ENCODE data around the gene BCL3. TPM values are rescaled to one million over a fixed set of nuclear protein-coding genes. Genes with fewer than 3 reads are reported as not detected.

Gene BCL3
- total RNA-seq, 1 donor from 2014 or later: 20.1 TPM

- H3K4me1 Mint-ChIP-seq: peaks cover 8% of the 10 kb centered on the region
- DNase-seq (ENCODE audit: low spot score in 2 of 2, unreplicated experiment in 2 of 2): no peak
- no peaks in the 10 kb centered on the region for H3K27me3 Mint-ChIP-seq (ENCODE audit: low read depth)
- H3K27ac Mint-ChIP-seq: no peak overlapping the region
- H3K36me3 Mint-ChIP-seq: no peaks in the 10 kb centered on the region
- TF ChIP-seq, protein P1, sequence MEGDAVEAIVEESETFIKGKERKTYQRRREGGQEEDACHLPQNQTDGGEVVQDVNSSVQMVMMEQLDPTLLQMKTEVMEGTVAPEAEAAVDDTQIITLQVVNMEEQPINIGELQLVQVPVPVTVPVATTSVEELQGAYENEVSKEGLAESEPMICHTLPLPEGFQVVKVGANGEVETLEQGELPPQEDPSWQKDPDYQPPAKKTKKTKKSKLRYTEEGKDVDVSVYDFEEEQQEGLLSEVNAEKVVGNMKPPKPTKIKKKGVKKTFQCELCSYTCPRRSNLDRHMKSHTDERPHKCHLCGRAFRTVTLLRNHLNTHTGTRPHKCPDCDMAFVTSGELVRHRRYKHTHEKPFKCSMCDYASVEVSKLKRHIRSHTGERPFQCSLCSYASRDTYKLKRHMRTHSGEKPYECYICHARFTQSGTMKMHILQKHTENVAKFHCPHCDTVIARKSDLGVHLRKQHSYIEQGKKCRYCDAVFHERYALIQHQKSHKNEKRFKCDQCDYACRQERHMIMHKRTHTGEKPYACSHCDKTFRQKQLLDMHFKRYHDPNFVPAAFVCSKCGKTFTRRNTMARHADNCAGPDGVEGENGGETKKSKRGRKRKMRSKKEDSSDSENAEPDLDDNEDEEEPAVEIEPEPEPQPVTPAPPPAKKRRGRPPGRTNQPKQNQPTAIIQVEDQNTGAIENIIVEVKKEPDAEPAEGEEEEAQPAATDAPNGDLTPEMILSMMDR (IDR thresholded peaks at IDR 0.05; ENCODE audit: unreplicated experiment): no peak
- no peak overlapping the region for H3K4me3 Mint-ChIP-seq
- H3K9me3 Mint-ChIP-seq: no peaks in the 10 kb centered on the region
These were observed 37.5 kb downstream of the BCL3 start for GRCh38 chr19:44785993-44786392.

DNA sequence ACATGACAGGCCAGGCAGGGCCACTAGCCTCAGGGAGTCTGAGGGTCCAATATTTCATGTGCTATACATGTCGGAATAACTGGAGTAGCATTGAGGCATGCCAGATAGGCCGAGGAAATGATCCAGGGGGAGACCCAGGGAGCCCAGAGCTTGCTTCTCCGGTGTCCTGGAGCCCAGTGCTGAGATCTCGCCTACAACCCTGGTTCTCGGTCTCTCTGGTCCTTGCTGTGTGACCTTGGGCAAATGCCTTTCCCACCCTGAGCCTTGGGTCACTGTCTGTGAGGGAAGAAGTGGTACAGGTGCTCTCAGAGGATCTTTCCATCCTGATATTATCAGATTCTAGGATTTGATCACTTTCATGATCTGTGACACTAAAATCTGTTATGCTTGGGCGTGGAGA lies 40.5 kb downstream of the BCL3 start:
- no peaks in the 10 kb centered on the region for H3K27me3 Mint-ChIP-seq (ENCODE audit: low read depth)
- H3K4me3 Mint-ChIP-seq: no peak overlapping the region
- no peak overlapping the region for H3K27ac Mint-ChIP-seq
- no peaks in the 10 kb centered on the region for H3K9me3 Mint-ChIP-seq
- peaks cover 8% of the 10 kb centered on the region for H3K4me1 Mint-ChIP-seq
- H3K36me3 Mint-ChIP-seq: no peaks in the 10 kb centered on the region
- DNase-seq (ENCODE audit: low spot score in 2 of 2, unreplicated experiment in 2 of 2): no peak
- TF ChIP-seq, protein P1 (IDR thresholded peaks at IDR 0.05; ENCODE audit: unreplicated experiment): no peak

GRCh38 chr19:44789943-44790483 lies 41.5 kb downstream of the BCL3 start:
- no peak for DNase-seq (ENCODE audit: low spot score in 2 of 2, unreplicated experiment in 2 of 2)
- no peaks in the 10 kb centered on the region for H3K9me3 Mint-ChIP-seq
- TF ChIP-seq, protein P1 (IDR thresholded peaks at IDR 0.05; ENCODE audit: unreplicated experiment): no peak
- no peaks in the 10 kb centered on the region for H3K4me1 Mint-ChIP-seq
- peaks cover 2% of the 10 kb centered on the region for H3K36me3 Mint-ChIP-seq
- H3K27me3 Mint-ChIP-seq (ENCODE audit: low read depth): no peaks in the 10 kb centered on the region
- no peak overlapping the region for H3K27ac Mint-ChIP-seq
- H3K4me3 Mint-ChIP-seq: no peak overlapping the region

GRCh38 chr19:44792281-44792680 lies 43.8 kb downstream of the BCL3 start:
- DNase-seq (ENCODE audit: low spot score in 2 of 2, unreplicated experiment in 2 of 2): no peak
- peaks cover 7% of the 10 kb centered on the region for H3K4me1 Mint-ChIP-seq
- TF ChIP-seq, protein P1 (IDR thresholded peaks at IDR 0.05; ENCODE audit: unreplicated experiment): no peak
- peaks cover 5% of the 10 kb centered on the region for H3K36me3 Mint-ChIP-seq
- no peak overlapping the region for H3K27ac Mint-ChIP-seq
- H3K4me3 Mint-ChIP-seq: no peak overlapping the region
- H3K27me3 Mint-ChIP-seq (ENCODE audit: low read depth): no peaks in the 10 kb centered on the region
- H3K9me3 Mint-ChIP-seq: no peaks in the 10 kb centered on the region

DNA sequence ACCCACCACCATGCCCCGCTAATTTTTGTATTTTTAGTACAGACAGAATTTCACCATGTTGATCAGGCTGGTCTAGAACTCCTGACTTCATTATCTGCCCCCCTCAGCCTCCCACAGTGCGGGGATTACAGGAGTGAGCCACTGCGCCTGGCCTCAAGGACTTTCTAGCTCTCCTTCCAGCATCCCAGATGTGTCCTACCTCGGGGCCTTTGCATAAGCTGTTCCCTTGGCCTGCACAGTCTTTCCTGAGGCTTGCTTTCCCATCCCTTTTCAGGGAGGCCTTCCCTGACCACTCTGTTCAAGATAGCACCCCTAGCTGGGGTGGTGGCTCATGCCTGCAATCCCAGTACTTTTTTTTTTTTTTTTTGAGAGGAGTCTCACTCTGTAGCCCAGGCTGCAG lies 46.1 kb downstream of the BCL3 start:
- Mint-ChIP-seq H3K27ac (no peak overlapping the region), H3K9me3 (no peaks in the 10 kb centered on the region), H3K36me3 (peaks cover 8% of the 10 kb centered on the region), H3K4me3 (no peak overlapping the region), H3K27me3 (ENCODE audit: low read depth) (no peaks in the 10 kb centered on the region), H3K4me1 (peaks cover 7% of the 10 kb centered on the region)
- DNase-seq (ENCODE audit: low spot score in 2 of 2, unreplicated experiment in 2 of 2): no peak
- TF ChIP-seq, protein P1 (IDR thresholded peaks at IDR 0.05; ENCODE audit: unreplicated experiment): no peak
